Endometrium (tissue), 2 donors: ENCODE results near the gene CEP170B.
"Not testable (repeated sequence)": the region's sequence is repeated elsewhere in the genome, so short reads cannot be mapped to it uniquely, and the experiment has no call there.

ENCODE experiments used
- FAIRE-seq: peaks from 2 replicates; lab custom pipeline; 2012; peaks lifted over from hg19 to GRCh38; lab: Jason Lieb, UNC
- donor health status: control.
- donor health status: control.

CEP170B gene

DNA sequence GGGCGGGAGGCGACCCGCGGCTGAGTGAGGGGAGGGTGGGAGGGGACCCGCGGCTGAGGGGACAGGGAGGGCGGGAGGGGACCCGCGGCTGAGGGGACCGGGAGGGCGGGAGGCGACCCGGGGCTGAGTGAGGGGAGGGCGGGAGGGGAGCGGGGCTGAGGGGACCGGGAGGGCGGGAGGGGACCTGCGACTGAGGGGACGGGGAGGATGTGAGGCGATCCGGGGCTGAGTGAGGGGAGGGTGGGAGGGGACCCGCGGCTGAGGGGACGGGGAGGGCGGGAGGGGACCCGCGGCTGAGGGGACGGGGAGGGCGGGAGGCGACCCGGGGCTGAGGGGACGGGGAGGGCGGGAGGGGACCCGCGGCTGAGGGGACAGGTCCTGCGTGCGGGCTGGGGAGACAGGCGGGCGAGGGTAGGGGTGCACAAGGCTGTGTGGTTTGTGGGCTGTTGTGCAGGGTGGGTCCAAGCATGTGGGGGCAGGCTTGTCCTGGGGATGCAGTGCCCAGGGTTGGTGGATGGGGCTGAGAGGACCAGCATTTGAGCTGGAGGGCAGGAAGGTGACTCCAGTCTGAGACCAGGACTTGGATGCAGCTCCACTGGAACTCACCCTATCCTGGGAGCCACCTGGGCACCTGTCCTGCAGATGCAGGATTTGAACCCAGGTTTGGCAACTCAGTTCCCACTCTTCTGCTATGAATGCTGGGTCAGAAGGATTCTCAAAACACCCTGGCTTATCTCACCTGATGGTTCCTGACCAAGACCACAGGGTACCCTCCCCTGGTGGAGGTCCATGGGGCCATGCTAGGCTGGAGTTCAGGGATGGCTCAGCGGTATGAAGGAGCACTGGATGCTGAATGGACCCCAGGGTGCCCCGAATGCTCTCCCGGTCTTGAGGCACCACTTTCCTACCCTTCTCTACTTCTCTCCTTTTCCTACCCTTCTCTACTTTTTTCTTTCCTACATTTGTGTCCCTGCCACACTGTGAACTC, 69.0 kb downstream of the CEP170B start:
- FAIRE-seq, result no peak

DNA sequence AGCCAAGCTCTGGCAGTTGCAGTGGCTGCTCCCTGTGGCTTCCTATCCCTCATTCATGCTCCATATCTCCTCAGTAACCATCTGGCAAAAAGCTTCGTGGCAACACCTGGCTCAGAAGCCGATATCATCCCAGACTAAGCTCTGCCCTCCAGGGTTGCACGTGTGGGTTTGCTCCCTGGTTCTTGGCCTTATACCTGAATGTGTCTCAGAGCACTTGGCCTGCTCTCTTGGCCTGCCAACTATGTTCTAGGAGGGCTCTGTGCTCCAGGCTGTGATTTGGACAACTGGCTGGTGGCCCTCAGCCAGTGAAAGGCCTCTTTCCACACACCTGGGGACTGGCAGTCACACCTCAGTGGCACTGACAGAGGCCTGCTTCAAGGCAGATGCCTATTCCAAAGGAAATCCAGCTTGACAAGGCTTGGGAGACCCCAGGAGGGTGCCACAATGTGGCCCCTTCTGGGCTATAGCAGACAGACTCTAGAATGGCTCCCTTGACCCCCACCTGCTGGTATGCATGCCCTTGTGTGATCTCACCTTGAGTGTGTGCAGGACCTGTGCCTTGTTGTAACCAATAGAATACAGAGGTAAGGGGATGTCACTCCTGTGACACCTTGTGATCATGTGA, 70.1 kb downstream of the CEP170B start:
- FAIRE-seq, result no peak

DNA sequence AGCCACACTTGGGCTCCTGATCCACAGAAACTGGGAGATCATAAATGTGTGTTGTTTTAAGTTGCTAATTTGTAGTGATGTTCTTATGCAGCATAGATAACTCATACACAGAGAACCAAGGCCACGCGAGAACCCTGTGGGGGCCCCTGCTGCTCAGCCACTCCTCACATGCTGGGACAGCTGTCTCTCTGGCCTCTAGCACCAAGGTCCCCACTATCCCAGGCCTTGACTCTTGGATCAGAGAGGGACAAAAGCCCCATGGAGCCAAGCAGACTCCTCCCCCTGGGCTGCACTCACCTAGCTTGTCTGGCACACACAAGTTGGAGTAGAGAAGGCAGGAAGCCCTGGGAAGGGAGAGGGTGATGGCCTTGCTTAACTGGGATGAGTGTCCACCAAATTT, 70.9 kb downstream of the CEP170B start:
- FAIRE-seq, result no peak

DNA sequence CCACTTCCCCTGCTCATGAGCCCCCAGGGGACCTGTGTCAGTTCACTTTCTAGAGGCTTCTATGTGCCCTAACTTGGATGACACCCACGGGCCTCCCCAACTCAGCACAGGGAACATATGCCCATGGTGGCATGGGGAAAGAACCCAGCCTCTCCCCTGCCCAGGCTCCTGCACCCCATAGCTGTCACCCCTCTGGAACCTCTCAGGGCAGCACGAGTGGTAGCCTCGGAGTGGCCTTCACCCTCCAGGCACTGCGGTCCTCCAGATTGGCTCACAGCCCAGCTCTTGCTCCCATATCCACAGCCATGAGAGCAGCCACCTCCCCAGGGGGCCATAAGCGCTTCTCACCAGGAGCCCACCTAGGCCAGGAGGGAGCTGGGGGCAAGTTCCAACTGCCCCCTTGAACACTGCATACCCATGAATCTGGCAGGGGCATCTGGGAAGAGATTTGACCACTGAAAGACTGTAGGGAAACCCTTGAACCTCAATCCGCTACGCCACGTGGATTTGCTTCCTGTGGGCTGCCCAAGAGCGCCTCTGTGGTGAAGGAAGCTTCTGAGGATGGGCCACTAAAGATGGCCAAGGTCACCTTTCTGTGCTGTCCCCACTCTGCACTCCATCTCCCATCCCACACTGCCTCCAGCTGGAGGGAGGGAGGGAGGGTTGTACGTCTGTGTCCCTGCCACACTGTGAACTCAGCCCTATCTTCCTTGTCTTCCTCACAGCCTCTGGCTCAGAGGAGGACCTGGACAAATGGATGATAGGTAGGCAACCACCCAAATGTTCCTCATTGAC, 71.5 kb downstream of the CEP170B start:
- no peak for FAIRE-seq

DNA sequence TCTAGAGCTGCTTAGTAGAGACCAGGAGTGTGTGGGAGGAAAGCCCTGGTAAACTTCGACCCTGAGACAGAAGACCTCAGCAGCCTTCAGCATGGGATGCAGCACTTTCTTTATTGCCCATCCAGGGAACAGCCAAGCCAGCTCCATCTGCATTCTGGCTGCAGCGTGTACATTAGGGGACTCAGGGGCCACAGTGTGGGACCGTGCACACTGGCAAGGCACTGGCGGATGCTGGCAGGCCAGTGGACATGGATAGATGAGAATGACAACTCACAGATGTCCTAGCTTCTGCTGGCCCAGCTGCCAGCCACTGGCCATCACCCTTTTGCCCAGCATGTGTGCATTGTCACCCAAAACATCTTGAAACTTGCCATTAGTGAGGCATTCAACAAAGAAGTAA, 72.1 kb downstream of the CEP170B start:
- no peak for FAIRE-seq

DNA sequence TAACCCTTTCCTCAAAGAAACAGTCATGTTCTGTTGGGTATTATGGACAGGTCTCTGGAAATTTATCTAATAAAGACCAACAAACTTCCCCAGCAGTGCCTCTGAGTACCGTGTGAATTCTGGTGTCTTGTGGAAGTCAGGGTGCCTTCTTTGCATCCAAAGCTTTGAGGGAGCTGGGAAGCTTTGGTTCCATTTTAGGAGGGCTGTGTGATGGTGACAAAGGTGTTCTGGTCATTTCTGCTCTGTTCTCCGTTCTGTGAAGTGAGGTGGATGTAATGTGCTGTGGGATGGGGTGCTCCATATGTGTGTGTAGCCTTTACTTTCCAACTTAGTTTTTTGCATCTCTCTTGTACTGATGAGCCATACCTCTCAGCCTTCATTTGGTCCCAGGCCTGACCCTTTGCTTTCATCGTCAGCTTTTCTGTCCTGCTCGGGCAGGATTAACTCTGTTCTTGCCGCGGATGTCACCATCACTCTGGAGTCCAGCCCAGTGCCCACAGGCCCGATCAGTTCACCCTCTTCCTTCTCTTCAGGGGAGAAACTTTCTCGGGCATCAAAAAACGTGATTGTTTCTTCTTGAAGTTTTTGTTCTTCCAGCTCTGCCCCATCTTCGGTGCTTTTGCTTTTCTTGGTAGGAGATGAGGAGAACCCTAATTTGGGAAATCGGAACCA, 72.8 kb downstream of the CEP170B start:
- no peak for FAIRE-seq

DNA sequence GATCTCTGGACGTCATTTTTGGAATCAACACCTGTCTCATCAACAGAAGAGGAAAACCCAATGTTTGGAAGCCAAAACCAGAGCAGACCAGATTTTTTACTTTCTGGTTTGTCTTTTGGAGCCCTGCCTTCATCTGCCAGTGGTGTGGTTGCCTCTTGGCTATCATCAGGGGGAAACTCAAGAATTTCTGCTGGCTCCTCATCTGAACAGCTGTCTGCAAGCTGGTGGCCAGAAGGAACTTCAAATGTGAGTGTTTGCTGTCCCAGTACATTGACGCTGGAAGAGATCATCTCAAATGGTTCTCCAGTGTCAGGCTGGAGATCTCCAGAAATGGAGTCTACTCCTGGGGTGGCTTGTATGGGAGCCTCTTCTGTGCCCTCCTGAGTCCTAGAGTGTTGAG, 73.4 kb downstream of the CEP170B start:
- no peak for FAIRE-seq

DNA sequence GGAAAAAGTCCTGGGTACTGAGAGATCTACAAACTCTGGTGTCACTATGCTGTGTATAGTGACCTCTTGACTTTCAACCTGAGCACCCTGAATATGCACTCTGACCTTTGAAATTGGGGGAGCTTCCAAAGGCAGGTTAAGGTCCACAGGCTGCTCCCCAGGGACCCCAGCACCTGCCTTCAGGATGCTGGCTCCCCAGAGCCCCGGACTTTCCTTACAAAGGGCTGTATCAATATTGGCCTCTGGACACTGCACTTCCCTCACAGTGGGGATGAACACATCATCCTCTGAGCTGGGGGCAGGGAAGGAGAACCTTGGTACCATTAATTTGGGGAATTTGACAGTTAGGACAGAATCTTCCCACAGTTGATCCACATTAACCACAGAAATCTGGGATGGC, 73.9 kb downstream of the CEP170B start:
- no peak for FAIRE-seq

DNA sequence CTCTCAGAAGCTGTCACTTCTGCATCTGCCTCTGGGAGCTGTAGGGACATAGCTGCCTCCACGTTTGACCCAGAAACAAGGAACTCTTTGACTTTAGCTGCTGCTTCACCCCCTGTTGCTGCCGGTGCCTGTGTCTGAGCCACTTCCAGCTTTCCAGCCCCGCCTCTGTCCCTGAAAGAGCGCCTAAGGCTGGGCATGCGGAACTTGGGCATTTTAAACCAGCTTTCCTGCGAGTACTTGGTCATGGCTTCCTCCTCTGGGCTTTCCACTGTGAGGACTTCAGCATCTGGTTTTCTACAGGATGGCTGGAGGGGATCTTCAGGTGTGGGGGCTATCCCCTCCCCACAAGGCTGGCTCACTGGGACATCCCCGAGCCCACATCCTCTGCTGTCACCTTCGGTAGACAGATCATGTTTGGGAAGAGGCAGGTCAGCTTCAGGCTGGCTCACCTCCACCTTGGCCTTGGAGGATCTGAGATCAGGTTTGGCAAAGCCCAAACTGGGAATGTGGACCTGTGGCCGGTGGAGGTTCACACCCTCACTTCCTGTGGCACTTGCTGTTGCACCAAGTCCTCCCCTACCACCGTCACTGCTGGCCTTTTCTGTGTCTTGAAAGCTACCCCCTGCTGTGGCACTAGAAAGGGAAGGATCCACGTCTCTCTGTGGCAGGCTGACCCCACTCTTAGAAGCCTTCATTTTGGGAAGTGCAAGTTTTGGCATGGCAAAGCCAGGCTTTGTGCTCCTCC, 74.8 kb downstream of the CEP170B start:
- no peak for FAIRE-seq

DNA sequence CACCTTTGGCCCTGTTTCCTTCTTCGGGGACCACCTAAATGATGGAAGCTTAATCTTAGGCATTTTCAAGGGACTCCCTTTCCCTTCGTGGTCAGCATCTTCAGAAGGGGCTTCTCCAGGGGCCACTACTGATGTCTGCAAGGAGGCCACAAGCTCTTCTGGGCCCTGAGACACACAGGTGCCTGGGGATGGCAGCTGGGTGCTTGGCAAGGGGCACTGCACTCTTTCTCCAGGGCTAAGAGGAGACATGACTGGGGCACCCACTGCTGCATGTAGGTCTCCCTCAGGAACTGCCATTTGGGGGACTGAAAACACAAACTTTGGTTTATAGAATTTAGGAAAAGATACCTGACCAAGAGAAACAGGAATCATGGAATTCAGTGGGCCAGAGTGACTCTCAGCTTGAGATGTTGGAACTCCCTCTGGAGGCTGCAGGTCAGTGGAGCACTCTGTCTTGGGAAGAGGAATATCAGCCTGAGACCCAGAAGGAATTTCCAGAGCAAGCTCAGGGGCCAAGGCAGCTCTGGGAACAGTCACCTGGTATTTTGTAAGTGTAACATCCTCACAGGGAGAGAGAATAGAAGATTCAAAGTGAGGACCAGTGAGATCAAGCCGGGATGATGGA, 75.6 kb downstream of the CEP170B start:
- FAIRE-seq, result no peak

DNA sequence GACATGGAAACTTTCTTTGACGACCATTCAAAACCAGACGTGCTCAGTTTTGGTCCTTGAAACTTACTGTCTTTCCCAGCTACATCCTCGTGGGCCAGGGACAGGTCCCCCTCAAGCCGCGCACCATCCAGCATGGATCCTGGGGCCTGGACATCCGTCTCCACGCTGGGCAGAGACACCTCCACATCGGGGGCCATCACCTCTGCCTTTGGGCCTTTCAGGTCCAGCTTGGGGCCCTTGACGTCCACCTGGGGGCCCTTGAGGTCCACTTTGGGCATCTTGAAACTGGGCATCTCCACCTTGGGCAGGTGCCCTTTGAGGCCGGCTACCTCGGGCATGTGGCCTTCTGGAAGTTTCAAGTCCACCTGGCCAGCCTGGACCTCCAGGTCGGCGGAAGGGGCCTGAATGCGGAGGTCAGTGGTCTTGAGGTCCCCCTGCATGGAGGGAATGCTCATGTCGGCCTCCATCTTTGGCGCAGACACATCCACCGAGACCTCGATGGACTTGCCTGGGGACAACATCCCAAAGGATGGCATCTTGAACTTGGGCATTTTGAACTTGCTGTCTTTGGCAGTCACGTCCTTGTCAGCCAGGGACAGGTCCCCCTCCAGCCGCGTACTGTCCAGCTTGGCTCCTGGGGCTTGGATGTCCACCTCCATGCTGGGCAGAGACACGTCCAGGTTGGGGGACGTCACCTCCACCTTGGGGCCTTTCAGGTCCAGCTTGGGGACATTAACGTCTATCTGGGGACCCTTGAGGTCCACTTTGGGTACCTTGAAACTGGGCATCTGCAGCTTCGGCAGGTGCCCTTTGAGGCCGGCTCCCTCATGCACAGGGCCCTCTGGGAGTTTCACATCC, 76.7 kb downstream of the CEP170B start:
- FAIRE-seq, result no peak

DNA sequence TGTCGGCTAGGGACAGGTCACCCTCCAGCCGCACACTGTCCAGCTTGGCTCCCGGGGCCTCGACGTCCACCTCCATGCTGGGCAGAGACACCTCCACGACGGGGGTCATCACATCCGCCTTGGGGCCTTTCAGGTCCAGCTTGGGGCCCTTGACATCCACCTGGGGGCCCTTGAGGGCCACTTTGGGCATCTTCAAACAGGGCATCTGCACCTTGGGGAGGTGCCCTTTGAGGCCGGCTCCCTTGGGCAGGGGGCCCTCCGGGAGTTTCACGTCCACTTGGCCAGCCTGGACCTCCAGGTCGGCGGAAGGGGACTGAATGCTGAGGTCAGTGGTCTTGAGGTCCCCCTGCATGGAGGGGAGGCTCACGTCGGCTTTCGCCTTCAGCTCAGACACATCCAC, 77.5 kb downstream of the CEP170B start:
- FAIRE-seq, result no peak

DNA sequence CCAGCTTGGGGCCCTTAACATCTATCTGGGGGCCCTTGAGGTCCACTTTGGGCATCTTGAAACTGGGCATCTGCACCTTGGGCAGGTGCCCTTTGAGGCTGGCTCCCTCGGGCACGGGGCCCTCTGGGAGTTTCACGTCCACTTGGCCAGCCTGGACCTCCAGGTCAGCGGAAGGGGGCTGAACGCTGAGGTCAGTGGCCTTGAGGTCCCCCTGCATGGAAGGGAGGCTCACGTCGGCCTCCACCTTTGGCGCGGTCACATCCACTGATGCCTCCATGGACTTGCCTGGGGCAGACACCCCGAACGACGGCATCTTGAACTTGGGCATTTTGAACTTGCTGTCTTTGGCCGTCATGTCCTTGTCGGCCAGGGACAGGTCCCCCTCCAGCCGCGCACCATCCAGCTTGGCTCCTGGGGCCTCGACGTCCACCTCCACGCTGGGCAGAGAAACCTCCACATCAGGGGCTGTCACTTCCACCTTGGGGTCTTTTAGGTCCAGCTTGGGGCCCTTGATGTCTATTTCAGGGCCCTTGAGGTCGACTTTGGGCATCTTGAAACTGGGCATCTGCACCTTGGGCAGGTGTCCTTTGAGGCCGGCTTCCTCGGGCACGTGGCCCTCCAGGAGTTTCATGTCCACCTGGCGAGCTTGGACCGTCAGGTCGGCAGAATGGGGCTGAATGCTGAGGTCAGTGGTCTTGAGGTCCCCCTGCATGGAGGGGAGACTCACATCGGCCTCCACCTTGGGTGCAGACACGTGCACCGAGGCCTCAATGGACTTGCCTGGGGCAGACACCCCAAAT, 78.3 kb downstream of the CEP170B start:
- FAIRE-seq, result not testable (repeated sequence)

DNA sequence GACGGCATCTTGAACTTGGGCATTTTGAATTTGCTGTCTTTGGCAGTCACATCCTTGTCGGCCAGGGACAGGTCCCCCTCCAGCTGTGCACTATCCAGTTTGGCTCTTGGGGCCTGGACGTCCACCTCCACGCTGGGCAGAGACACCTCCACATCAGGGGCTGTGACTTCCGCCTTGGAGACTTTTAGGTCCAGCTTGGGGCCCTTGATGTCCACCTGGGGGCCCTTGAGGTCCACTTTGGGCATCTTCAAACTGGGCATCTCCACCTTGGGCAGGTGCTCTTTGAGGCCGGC, 78.9 kb downstream of the CEP170B start:
- FAIRE-seq, result not testable (repeated sequence)

DNA sequence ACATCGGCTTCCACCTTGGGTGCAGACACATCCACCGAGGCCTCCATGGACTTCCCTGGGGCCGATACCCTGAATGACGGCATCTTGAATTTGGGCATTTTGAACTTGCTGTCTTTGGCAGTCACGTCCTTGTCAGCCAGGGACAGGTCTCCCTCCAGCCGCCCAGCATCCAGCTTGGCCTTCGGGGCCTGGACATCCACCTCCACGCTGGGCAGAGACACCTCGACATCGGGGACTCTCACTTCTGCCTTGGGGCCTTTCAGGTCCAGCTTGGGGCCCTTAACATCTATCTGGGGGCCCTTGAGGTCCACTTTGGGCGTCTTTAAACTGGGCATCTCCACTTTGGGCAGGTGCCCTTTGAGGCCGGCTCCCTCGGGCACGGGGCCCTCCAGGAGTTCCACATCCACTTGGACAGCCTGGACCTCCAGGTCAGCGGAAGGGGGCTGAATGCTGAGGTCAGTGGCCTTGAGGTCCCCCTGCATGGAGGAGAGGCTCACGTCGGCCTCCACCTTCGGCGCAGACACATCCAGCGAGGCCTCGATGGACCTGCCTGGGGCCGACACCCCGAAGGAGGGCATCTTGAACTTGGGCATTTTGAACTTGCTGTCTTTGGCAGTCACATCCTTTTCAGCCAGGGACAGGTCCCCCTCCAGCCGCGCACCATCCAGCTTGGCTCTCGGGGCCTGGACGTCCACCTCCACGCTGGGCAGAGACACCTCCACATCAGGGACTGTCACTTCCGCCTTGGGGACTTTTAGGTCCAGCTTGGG, 79.6 kb downstream of the CEP170B start:
- not testable (repeated sequence) for FAIRE-seq

DNA sequence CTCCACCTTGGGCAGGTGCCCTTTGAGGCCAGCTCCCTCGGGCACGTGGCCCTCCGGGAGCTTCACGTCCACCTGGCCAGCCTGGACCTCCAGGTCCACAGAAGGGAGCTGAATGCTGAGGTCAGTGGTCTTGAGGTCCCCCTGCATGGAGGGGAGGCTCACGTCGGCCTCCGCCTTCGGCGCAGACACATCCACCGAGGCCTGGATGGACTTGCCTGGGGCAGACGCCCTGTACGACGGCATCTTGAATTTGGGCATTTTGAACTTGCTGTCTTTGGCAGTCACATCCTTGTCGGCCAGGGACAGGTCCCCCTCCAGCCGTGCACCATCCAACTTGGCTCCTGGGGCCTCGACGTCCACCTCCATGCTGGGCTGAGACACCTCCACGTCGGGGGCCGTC, 80.2 kb downstream of the CEP170B start:
- not testable (repeated sequence) for FAIRE-seq
